A673 (cell line): ENCODE results near the gene ELP5.

Experiments used
- EZH2 ChIP-seq: fragments of 200-600 bp; sonication (generic); IDR thresholded peaks from 2 replicates; pipeline ENCODE4 v1.6.1; 2017; ENCODE audit warnings: borderline replicate concordance, low read depth, mild to moderate bottlenecking, mixed read lengths, antibody characterized with exemption, low read length; ENCODE audit not compliant: poor library complexity, severe bottlenecking
- TF ChIP-seq, protein P1 (sequence below): fragments of 300-800, 200-600 bp; sonication (generic); conservative IDR thresholded peaks from 2 replicates; pipeline ENCODE4 v1.5.1; 2017; ENCODE audit warnings: low read depth, mild to moderate bottlenecking, antibody characterized with exemption, low read length, moderate library complexity, mixed read lengths

DNA sequence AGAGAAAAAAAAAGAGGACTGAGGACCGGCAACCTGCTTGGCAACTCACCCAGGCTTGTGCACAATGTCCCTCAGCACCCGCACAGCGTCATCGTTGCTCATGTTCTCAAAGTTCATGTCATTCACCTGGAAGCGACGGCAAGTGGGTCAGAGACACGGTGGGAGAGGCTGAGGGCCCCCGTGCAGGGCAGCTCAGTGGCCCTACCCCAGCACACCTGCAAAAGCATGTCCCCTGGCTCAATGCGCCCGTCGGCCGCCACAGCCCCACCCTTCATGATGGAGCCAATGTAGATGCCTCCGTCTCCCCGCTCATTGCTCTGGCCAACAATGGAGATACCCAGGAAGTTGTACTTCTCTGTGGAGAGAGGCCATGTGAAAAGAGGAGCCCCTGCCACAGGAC lies 23.1 kb upstream of the ELP5 start:
- TF ChIP-seq, protein P1, sequence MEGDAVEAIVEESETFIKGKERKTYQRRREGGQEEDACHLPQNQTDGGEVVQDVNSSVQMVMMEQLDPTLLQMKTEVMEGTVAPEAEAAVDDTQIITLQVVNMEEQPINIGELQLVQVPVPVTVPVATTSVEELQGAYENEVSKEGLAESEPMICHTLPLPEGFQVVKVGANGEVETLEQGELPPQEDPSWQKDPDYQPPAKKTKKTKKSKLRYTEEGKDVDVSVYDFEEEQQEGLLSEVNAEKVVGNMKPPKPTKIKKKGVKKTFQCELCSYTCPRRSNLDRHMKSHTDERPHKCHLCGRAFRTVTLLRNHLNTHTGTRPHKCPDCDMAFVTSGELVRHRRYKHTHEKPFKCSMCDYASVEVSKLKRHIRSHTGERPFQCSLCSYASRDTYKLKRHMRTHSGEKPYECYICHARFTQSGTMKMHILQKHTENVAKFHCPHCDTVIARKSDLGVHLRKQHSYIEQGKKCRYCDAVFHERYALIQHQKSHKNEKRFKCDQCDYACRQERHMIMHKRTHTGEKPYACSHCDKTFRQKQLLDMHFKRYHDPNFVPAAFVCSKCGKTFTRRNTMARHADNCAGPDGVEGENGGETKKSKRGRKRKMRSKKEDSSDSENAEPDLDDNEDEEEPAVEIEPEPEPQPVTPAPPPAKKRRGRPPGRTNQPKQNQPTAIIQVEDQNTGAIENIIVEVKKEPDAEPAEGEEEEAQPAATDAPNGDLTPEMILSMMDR: no peak
- no peak for TF ChIP-seq EZH2
